ENCODE data around the gene E2F3.

The E2F3 gene

DNA sequence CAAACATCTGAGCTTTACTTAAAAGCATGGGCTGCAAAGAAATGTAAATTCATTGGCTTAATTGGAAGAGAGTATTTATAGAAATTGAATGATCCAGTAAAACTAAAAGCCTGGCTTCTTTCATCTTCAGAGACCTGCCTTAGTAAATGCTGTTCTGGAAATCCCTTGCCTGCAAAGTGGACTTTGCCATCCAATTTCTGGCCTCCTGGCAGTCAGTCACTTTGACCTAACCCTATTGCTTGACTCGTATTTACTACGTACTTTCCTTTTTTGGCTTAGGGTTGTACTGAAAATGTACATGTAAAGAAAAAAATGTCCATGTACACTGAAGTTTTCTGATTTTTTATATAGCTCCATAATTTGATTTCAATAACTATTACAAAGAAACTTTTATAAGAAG lies 47.1 kb downstream of the E2F3 start:
- CTCF ChIA-PET: no interaction called here

DNA sequence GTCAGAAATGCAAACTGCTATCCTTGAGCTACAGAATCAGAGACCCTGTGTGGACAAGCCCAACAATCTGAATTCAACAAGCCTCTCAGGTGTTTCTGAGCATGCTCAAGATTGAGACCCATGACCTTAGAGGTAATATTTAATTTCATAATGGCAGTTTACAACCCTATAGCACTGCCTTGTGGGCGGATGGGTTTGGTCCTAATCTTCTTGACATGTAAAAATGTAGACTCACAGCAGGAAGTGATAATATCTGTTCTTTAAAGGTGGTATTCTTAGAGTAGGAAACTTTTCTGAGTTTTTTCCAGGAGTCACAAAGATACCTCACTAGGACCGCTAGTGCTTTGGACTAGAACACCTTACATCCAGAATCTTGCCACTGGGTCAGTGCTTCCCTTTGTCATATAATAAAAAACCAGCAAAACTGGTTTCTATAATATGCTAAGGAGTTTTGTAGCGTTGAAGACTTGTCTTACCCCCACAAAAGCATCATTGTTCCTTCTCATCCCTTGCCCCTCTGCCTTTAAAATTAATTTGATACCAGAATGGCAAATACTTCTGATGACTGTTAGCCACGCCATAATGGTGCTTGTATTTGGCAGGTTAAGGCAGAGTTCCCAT lies 52.6 kb downstream of the E2F3 start:
- DNase-seq (ENCODE audit: low read depth, low spot score): no peak
- H3K4me3 ChIP-seq (ENCODE audit: low read depth, low read length): no peak overlapping the region
- TF ChIP-seq CTCF (IDR thresholded peaks at IDR 0.05; ENCODE audit: insufficient read depth, low read length, missing control alignments): no peak
- ChIA-PET POLR2A (no interaction called here), CTCF (no interaction called here)

More for the DNA sequence above, 47.1 kb downstream of the E2F3 start:
- DNase-seq (ENCODE audit: low read depth, low spot score): no peak
- no peak for TF ChIP-seq CTCF (IDR thresholded peaks at IDR 0.05; ENCODE audit: insufficient read depth, low read length, missing control alignments)
- POLR2A ChIA-PET: no interaction called here
- H3K4me3 ChIP-seq (ENCODE audit: low read depth, low read length): no peak overlapping the region

DNA sequence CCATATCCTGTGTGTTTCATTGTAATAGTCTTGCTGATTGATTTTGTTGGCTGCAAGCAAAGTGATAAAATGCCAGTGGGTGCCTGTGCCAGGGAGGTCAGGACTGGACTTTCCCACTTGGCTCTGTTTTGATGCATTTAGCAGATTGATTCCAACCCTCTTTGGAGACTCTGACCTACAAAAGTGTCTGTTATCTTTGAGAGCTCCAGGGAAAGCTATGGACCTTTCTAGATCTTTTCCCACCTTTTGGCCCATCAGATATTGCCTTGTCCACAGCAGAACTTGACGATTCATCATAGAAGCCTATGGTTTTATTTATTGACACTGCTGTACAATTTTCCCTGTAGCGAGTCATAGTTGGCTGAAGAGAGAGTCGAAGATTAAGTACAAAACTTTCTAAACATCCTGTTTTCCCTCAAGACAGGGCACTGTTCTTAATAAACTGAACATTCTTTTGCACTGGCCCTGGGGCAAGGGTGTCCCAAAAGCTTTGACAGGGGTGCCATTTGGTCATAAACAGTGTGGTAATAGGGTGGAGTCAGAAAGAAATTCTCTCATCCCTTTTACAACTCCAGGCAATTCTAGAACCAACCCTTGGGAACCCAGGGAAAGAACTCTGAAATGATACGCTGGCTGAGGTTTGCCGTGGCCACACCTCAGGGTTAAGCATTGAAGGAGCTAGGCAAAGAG lies 53.7 kb downstream of the E2F3 start:
- no peak for TF ChIP-seq CTCF (IDR thresholded peaks at IDR 0.05; ENCODE audit: insufficient read depth, low read length, missing control alignments)
- no peak overlapping the region for H3K4me3 ChIP-seq (ENCODE audit: low read depth, low read length)
- peak; percentile 14 for DNase-seq (ENCODE audit: low read depth, low spot score)
- POLR2A ChIA-PET: no interaction called here
- CTCF ChIA-PET: no interaction called here

DNA sequence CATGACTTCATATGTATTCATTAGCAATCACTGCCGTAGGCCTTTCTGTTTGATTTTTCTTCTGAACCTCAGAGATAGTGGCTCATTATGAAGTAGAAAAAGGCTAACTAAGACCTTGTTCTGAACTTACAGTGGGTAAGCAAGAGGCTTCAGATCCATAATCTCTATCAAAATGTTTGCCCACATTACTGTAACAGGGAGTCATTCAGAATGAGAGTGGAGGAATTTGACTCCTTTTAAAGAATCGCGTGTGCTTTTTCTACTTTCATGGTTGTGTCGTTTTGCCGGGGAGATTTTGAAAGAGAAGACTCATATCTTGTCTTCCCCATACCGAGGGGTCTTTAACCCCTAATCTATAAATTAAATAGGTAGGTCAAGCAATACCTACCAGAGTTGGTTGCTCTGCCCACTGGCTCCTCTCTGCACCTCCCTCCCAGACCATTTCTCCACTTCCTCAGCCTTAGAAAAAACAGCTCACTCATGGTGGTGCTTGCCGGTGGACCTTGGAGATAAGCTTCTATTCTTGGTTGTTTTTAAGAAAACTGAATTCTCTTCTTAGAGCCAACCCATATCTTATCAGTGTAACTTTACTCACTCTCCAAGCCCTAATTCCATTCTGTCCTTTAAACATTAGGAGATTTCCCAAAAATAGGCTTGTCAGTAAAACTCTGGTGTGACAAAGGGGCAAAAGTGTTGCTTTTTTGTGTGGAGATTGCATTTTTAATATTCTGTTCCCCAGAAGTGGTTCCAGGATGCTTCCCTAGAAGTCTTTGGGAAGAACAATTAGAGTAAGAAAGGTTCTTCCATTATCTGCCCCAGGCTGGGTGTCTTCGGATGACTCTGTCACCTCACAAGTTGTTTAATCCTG lies 56.6 kb downstream of the E2F3 start:
- ChIA-PET CTCF (no interaction called here), POLR2A (interaction anchor here (0.6 kb wide), 1 partner anchor 31 kb away, joined by 3 read pairs; no protein-coding TSS in a partner anchor)
- no peak for DNase-seq (ENCODE audit: low read depth, low spot score)
- no peak overlapping the region for H3K4me3 ChIP-seq (ENCODE audit: low read depth, low read length)
- no peak for TF ChIP-seq CTCF (IDR thresholded peaks at IDR 0.05; ENCODE audit: insufficient read depth, low read length, missing control alignments)

DNA sequence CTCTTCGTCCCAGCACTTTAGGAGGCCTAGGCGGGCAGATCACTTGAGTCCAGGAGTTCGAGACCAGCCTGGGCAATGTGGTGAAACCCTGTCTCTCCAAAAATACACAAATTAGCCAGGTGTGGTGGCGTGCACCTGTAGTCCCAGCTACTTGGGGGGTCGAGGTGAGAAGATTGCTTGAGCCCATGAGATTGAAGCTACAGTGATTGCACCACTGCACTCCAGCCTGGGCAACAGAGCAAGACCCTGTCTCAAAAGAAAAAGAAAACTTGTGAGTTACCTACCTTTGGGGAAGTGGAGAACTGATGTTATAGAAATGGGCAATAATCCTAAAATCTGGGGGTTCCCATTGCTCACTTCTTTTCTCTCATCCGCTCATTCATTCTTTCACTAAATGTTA lies 58.0 kb downstream of the E2F3 start:
- no peak for DNase-seq (ENCODE audit: low read depth, low spot score)
- ChIA-PET CTCF (no interaction called here), POLR2A (no interaction called here)
- no peak for TF ChIP-seq CTCF (IDR thresholded peaks at IDR 0.05; ENCODE audit: insufficient read depth, low read length, missing control alignments)
- no peak overlapping the region for H3K4me3 ChIP-seq (ENCODE audit: low read depth, low read length)

DNA sequence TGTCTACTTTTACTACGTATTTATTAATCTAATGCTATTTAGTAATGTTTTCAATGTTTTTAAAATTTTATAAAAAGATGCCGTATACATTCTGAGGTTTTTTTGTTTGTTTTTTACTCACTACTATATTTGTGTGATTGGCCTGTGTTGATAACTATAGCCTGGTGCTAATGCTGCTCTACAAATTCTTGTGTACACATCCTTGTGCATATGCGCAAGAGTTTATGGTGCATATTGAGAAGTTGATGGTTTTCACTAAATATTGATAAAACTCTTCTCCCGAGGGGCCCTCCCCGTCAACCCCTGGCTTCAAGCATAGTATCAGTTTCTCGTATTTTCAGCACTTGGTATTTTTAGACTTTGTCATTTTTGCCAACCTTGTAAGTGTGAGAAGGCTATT lies 59.9 kb downstream of the E2F3 start:
- ChIA-PET CTCF (no interaction called here), POLR2A (no interaction called here)
- TF ChIP-seq CTCF (IDR thresholded peaks at IDR 0.05; ENCODE audit: insufficient read depth, low read length, missing control alignments): no peak

More for the DNA sequence above, 59.9 kb downstream of the E2F3 start:
- H3K4me3 ChIP-seq (ENCODE audit: low read depth, low read length): no peak overlapping the region
- DNase-seq (ENCODE audit: low read depth, low spot score): no peak

All from AG04449 (cell line).